HG02885 (cell line): Measurements from ENCODE around the gene ZNF837.
"Not testable (repeated sequence)": the region's sequence is repeated elsewhere in the genome, so short reads cannot be mapped to it uniquely, and the experiment has no call there.

ENCODE experiments used
- ATAC-seq: cut with Tn5 transposase; IDR thresholded peaks from one replicate; pipeline ENCODE4 v1.9.1; 2021; ENCODE audit warnings: mild to moderate bottlenecking; ENCODE audit not compliant: unreplicated experiment, poor library complexity

ZNF837 gene

DNA sequence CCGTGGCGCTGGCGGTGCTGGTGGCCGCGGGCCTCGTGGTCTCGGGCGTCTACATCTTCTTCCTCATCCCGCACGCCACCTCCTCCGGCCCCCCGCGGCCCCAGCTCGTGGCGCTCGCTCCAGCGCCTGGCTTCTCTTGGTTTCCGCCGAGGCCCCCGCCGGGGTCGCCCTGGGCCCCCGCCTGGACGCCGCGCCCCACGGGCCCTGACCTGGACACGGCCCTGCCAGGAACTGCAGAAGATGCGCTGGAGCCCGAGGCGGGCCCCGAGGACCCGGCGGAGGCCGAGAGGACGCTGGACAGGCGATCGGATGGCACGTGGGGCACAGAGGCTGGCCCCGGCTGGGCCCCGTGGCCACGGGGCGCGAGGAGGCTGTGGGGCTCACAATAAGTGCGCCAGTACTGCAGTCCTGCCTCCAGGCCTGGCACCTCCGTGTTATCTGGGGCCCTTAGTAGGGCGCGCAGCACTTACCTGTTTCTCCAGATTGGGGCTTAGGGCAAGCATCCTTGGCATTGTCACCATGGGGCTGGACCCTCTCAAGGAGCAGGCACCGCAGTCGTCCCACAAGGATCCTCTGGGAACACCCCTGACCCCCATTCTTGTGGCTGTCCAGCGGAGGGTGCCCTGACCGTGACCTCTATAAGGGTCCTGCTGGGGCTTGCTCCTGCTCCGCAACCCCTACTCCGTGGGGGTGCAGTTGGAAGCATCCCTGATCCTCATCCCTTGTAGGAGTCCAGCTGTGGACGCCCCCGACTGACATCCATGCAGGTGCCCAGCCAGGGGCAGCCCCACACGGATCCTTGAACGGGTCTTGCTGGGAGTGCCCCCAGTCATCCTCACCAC, 16.1 kb upstream of the ZNF837 start:
- no peak for ATAC-seq

DNA sequence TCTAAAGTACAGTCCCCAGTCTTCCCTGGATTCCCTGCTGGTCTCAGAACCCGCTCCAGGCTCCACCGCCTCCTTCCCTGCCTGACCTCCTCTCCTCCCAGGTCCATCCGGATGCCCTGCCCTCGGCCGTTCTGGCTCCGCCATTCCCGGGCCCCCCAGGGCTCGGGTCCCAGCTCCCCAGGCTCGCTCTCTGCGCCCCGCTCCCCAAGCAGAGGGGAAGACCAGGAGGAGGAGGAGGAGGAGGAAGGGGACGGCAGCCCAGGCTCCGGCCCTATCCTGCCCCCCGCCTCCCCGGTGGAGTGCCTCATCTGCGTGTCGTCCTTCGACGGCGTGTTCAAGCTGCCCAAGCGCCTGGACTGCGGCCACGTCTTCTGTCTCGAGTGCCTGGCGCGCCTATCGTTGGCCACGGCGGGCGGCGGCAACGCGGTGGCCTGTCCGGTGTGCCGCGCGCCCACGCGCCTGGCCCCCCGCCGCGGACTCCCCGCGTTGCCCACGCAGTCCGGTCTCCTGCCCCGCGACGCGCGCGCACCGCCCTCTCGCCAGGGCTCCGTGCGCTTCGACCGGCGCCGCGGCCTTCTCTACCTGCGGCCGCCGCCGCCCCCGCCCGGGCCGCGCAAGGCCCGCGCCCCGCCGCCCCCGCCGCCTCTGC, 15.3 kb upstream of the ZNF837 start:
- no peak for ATAC-seq

DNA sequence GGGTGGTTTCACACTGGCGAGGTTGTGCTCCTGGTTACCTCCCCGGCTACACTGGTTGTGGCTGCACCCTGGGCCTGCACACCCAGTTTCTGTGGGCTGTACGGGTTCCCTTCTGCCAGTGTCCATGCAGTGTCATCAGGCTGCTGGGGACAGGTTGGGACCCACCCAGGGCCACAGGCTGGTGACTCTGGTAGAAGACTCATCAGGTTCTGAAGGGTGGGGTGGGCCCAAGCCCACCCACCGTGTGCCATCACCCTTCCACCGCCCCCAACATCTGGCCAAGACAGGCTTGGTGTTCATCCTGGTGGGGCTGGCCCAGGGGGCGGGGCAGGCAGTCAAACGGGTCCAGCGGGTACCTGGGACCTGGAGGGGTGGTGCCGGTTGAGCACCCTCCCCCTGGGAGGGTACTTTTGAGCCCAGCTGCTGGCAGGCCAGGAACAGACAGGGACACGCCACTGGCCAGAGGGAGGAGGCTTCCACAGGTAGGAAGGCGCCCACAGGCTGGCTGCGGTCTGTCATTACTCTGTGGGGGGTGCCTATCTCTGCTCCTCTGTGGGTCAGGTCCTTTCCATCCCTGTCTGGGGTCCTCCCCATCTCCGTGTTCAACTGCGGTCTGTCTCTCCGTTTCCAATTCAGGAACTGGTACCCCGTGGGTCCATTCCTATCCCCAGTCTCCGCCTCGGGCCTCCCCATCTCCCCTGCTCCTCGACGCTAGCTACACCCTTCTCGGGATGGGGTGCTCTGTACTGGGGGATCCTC, 14.6 kb upstream of the ZNF837 start, which contains the start of gene RNF225:
Gene RNF225 (plus strand): TSS at position 437 of the 759 bp plus-strand sequence. CDS start 434 bp downstream, outside the sequence.
- no peak for ATAC-seq

DNA sequence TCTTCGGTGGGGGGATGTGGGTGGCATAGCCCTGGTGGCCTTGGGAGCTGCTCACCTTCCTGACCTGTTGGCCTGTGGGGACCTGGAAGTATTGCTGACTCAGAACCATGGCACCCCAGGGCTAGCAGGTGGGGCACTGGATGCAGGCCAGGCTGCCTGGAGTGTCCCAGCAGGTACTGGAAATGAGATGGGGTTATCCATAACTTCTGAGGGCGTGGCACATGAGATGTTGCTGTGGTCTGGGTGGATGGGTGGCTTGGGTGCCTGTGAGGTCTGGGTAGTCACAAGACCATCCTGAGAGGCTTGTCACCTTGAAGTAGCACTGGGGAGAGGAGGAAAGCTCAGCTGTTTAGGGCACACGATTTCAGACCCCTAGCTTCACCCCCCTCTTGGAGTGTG, 14.0 kb upstream of the ZNF837 start:
- ATAC-seq = no peak

DNA sequence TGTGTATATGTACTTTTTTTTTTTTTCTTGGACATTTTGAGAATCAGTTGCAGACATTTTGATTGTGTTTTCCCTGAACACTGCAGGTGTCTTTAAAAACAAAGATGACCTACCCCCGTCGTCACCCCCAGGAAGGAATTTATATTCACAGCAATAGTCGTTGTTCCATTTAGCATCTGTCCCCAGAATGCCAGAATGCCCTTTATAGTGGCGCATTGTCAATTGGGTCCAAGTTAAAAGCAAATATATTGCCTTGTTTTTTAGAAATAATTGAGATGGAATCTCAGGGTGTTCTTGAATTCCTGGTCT, 12.8 kb upstream of the ZNF837 start:
- ATAC-seq = no peak

DNA sequence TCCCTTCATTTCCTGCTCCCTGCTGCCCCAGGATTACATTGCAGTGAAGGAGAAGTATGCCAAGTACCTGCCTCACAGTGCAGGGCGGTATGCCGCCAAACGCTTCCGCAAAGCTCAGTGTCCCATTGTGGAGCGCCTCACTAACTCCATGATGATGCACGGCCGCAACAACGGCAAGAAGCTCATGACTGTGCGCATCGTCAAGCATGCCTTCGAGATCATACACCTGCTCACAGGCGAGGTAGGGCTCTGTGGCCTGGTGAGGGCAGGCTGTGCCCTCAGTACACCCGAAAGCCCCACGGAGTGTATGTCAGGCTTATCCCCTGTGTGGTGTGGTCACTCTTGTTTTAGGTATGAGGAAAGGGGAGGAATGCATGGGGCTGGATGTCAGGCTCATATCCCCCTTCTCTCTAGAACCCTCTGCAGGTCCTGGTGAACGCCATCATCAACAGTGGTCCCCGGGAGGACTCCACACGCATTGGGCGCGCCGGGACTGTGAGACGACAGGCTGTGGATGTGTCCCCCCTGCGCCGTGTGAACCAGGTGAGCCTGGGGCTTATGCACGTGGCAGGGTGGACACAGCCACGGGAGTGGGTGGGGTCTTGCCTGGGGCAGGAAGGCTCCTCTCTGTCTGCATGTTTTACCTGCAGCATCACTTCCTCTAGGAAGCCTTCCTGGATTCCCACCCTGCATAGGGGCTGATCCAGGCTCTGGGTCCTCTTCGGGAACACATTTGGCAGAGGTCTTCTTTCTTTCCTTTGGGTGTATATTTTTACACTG, 12.3 kb upstream of the ZNF837 start:
- ATAC-seq = no peak

DNA sequence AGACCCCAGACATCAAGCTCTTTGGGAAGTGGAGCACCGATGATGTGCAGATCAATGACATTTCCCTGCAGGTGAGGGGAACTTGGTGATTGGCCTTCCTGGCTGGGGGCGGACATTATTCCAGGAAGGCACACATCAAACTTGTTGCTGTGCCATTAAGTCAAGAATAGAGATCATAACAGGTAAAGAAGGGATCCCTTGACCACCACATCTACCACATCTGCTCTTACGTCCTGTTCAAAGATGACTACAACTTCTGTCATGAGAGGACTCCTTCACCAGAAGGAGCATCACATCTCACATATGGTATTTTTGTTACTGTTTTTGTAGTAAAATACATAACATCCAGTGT, 7.3 kb upstream of the ZNF837 start:
- no peak for ATAC-seq

DNA sequence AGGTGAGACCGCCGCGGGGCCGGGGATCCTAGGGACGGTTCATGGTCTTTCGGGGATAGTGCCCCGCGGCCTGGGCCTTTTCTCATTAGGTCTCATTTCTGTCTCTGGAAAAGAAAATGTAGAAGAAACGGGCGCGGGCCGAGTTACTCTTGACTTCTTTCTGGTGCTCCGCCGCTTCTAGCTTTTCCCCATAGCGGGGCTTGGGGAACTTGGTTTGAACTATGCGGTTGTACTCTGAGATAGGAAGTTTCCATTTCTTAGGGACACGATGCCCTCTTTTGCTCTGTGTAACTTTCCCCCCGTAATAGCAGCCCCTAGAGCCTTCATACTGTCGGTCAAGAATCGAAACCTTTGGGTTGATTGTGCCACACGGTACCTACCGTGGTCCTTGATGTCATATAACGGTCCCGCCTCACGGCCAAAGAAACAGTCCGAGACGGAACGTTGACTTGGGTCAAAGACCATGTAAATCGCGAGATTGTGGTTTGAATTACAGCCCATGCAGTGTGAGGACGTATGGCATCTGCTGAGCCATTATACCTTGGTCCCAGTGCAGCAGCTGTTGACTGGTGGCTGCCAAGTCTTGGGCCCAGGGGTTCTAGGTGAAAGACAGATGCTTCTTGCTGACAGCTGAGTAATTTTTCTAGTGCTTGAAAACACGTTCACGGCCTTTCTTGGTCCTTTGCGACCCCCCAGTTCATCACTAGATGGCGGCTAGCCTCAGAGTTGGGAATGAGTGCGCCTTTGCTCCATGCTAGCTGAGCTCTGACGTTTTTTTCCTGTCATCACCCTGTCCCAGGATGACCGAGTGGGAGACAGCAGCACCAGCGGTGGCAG, 6.7 kb upstream of the ZNF837 start:
- no peak for ATAC-seq

DNA sequence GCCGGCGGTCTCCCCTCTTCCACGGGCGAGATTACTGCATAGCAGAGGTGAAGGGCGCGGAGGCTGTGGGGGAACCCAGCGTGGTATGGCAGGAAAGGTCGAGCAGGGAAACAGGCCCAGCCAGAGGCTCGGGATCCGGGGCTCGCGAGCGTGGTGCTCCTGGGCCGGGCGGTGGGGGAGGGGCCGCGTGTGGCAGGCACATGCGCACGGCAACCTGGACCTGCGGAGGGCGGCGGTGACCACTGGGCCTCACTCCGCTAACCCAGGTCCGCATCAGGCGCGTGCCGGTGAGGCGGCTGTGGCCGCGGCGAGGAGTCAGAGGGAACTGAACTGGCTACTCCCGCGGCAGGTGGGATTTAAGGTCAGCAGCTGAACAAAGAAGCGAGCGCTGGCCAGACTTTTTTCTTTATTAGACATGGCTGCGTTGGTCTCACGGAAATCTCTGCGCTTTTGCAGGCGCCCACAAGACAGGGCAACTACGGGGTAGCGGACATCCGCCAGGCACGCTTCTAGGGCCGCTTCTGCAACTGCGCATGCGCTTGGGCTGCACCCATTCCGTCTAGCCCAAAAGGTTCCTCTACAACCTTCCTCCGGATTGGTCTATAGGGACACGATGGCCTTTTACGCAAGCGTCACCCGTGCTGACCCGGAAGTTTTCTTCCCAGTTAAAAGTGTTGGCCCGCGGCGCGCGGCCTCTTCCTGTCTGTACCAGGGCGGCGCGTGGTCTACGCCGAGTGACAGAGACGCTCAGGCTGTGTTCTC, 5.9 kb upstream of the ZNF837 start, which contains the start of gene RPS5:
Gene RPS5 (plus strand): TSS at position 694 of the 762 bp plus-strand sequence. CDS start 869 bp downstream, outside the sequence.
- ATAC-seq = peak; percentile 89

DNA sequence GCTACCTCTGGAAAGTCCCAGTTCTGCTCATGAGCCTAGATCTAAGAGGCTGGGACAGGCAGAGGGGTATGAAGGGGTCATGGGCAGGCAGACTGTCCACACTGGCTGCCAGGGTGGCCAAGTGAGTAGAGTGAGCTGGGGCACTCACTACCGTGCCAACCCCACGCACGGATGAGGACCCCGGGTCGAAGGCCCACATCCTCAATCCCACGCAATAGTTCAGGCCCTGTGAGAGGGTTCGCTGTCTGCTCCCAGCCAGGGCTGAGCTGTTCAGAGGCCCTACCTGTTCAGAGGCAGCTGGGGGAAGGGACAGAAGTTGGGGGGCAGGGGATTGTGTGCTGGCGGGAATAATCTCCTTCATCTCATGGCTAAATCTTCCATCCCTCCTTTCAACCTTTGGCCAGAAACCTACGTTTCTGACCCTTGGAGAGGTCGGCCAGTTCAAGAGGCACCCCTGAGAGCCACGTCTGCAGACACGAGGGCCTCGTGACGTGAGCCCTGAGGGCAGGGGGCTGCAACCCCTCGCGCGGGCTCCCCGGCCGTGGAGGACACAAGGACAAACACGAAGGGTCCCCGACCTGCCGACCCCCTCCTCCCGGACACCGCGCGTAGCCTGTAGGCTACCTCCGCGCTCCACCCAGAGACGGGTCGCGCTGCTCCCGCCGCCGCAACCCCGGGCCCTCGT, 5.2 kb upstream of the ZNF837 start:
- ATAC-seq = peak; percentile 12

DNA sequence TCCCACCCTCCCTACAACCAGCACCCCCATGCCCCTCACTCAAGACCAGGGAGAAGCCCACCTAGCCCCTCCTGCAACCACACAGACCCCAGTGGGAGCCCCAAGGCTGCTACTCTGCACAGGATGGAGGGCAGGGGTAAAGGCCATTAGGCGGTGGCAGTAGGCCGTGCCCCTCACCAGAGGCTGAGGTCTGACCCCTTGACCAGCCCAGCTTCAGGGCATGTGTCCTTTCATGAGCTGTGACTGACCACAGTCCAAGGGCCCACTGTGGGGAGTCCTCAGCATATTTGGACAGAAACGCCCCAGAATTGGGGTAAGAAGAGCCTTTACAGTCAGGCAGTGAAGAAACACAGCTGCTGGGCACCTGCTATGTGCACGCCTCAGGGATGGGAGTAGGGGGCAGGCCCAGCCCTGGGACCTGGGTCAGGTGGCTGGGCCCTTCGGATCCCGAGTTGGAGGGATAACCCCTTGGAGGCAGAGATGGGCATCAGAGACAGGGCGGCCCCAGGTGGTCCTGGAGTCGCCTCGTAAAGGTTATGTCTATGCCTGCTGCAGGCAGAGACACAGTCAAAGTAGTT, 4.6 kb upstream of the ZNF837 start:
- no peak for ATAC-seq

DNA sequence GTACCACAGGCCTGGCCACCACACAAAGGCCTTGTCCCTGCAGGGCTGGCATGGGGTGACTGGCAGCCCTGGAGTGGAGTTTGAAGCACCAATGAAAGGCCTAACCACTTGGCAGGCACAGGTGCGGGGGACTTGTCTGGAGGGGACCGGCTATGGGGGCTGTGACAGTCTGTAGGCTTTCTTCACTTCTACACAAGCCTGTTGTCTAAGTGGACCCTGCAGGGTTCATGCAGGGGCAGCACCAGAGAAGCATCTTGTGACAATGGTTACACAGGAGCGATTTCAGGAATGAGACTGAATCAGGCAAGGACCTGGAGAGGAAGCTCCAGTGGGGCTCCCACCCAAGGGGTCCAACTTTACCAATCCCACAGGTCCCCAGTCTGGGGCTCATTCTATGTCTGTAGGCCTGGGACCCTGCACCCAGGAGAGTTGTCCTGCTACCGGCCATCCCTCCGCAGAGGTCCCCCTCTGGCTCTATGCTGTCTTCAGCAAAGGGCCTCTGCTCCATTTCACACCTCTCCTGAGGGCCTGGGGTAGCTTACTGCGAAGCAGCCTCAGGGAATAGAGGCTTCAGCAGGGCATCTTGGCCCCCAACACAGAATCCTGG, 2.3 kb upstream of the ZNF837 start:
- ATAC-seq = no peak

DNA sequence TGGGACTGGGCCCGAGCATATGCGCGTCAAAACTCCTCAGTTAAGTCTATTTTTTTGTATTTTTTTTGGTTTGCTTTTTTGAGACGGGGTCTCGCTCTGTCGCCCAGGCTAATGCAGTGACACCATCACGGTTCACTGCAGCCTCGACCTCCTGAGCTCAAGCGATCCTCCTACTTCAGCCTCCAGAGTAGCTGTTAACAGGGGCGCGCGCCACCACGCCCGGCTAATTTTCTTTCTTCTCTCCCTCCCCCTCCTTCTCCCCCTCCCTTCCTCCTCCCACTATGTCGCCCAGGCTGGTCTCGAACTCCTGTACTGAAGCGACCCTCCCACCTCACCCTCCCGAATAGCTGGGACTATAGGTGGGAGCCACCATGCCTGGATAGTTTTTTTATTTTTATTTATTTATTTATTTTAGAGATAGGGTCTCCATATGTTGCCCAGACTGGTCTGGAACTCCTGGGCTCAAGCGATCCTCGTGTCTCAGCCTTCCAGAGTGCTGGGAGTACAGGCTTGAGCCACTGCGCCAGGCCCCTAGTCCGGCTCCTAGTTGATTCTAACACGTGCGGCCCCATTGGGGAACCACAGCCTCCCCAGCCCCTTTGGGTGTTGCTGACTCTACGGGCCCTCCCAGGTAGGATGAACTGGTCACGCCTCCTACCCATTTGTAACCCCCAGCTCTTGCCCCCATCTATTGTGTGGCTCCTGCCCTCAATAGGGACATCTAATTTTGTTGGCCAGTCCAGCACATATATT, 806 bp upstream of the ZNF837 start:
- ATAC-seq = no peak

DNA sequence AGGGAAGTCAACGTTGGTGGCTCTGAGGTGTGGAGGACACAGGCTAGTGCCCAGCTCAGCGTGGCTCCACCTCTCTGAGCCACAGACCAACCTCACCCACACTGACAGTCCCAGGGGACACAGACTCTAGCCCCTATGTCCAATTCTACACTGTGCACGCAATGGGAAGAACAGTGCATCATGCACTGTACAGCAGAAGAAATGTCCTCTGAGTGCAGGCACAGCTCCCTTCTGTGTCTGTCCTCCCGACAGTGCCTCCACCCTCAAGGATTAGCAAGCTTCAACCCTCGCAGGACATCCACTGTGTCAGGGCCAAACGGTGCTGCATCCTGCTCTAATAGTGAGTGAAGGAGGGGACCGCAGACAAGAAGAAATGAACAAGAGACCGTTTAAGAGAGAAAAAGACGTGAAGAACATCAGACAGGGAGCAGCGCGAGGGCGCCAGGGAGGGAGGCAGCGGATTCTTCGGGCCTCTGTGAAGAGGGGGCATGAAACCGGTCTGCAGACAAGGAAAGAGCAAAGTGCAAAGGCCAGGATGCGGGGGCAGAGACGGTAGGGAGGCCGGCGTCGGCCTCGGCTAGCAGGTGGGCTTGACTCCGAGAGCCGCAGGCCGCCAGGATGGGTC, 681 bp downstream of the ZNF837 start:
- ATAC-seq = no peak

DNA sequence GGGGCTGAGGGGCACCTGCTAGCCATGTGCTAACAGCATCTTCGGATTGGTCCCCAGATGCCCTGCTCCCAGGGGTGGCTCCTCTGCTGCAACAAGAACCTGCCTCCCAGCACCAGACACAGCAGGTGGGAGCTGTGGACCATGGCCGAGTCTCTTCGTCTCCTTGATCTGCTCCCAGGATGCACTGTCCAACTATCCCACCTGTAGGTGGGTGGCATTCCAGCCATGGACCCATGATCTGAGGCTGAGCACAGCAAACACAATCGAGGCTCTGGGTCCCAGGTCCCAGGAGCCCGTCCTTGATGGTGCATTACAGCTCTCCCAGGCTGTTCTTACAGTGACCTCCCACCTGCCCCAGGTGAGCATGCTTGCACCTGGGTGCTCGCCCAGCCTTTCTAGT, 1.6 kb downstream of the ZNF837 start:
- ATAC-seq = no peak

DNA sequence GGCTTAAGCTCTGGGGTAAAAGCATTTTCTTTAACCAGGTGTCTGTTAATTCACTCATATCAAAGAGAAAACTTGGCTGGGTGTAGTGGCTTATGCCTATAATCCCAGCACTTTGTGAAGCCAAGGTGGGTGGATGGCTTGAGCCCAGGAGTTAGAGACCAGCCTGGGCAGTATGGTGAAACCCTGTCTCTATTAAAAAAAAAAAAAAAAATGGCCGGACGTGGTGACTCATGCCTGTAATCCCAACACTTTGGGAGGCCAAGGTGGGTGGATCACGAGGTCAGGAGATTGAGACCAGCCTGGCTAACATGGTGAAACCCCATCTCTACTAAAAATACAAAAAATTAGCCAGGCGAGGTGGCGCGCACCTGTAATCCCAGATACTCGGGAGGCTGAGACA, 4.1 kb downstream of the ZNF837 start:
- not testable (repeated sequence) for ATAC-seq
